ENCODE measurements around the gene FOXK1.

FOXK1 gene

DNA sequence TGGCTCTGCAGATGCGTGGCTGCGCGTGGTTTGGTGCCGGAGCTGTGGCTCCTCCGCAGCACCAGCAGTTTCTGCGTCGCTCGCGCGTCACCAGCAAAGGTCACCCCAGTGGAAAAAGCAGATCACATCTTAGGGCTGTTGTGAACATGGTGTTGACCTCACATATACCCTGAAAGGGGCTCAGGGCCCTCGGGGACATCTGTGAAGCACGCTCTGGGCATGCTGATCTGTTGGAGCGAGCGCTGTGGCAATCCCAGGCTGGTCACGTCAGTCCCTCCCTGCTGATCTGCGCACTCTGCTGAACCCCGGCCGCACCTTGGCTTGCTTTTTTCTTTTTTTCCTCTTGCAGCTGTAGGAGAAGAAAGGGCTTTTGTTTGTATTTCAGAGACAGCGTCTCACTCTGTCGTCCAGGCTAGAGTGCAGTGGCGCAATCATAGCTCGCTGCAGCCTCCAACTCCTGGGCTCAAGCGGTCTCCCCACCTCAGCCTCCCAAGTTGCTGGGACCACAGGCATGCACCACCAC, 60.0 kb downstream of the FOXK1 start:
- no peaks in the 10 kb centered on the region for H3K27me3 ChIP-seq (ENCODE audit: low read depth, low read length)
- H3K27ac ChIP-seq (ENCODE audit: low read length), result no peak overlapping the region
- no peak overlapping the region for H2AFZ ChIP-seq (ENCODE audit: low read depth, low read length)
- peaks cover 2% of the 10 kb centered on the region; the same call in 1 of the 2 replicates for H4K20me1 ChIP-seq (ENCODE audit: insufficient read depth, low read length)
- TF ChIP-seq EZH2phosphoT487 (IDR thresholded peaks at IDR 0.05; ENCODE audit: low read depth) (no peak), CTCF (IDR thresholded peaks at IDR 0.05; ENCODE audit: low read depth, low read length) (no peak)
- H3K4me3 ChIP-seq (ENCODE audit: low read length), result no peak overlapping the region
- peaks cover 5% of the 10 kb centered on the region; the same call in 1 of the 2 replicates for H3K4me1 ChIP-seq (ENCODE audit: low read length)
- no peaks in the 10 kb centered on the region for H3K36me3 ChIP-seq (replicated peaks; ENCODE audit: low read depth, low read length)
- H3K9ac ChIP-seq (ENCODE audit: low read length), result no peak overlapping the region
- no peak overlapping the region for H3K4me2 ChIP-seq (ENCODE audit: low read length)
- H3K9me3 ChIP-seq (ENCODE audit: insufficient read depth, low read length), result no peaks in the 10 kb centered on the region
- peaks cover 25% of the 10 kb centered on the region for H3K79me2 ChIP-seq (ENCODE audit: low read length)

- Histone ChIP-seq H3K27ac (ENCODE audit: low read length) (no peak overlapping the region), H4K20me1 (ENCODE audit: insufficient read depth, low read length) (no peaks in the 10 kb centered on the region; the same call in 1 of the 2 replicates)
Measured at GRCh38 chr7:4742852-4743251, 60.8 kb downstream of the FOXK1 start.

DNA sequence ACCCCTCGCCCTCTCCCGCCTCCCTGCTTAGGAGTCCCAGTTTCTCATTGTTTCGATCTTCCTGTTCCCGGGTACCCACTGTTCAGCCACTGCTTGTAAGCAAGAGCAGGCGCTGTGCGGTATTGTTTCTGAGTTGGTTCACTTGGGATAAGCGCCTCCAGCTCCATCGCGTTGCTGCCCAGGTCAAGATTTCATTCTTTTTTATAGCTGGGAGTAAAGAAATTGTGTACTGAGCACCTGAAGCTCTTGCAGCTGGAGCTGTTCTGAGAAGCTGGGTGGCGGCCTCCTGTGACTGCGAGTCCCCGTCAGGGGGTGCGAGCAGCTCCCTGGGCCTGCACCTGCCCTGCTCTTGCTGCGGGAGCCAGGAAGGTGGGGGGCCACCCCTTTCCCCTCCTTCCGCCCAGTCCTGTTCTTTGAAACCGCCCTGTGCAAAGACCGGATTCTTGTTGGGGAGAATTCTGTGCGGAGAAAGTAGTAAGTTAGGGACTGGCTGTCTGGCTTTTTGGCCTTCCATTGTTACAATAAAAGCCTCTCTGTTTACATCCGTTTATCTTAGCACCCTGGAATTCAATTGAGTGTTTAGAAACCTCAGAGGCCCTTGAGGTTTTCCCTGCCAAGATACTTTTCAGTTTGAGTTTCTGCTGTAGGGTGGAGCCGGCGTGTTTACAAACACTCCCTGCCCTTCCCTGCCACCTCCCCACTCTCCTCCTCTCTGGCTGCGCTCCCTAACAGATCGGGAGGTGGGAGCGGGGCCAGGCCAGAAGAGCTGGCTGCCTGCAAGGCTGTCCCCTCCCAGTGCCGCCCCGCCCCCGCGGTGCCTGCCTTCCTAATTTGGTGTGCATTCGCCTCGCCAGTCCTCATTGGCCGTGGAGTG, 62.5 kb downstream of the FOXK1 start:
- H3K4me2 ChIP-seq (ENCODE audit: low read length), result peak overlapping the region; percentile 63

More at GRCh38 chr7:4742852-4743251, 60.8 kb downstream of the FOXK1 start:
- Histone ChIP-seq H3K36me3 (replicated peaks; ENCODE audit: low read depth, low read length) (peaks cover 3% of the 10 kb centered on the region), H3K9me3 (ENCODE audit: insufficient read depth, low read length) (no peaks in the 10 kb centered on the region), H3K27me3 (ENCODE audit: low read depth, low read length) (no peaks in the 10 kb centered on the region), H3K9ac (ENCODE audit: low read length) (no peak overlapping the region), H3K4me2 (ENCODE audit: low read length) (no peak overlapping the region), H3K79me2 (ENCODE audit: low read length) (peaks cover 25% of the 10 kb centered on the region), H3K4me1 (ENCODE audit: low read length) (peaks cover 9% of the 10 kb centered on the region; the same call in 1 of the 2 replicates), H3K4me3 (ENCODE audit: low read length) (no peak overlapping the region), H2AFZ (ENCODE audit: low read depth, low read length) (no peak overlapping the region)
- no peak for TF ChIP-seq CTCF (IDR thresholded peaks at IDR 0.05; ENCODE audit: low read depth, low read length)
- TF ChIP-seq EZH2phosphoT487 (IDR thresholded peaks at IDR 0.05; ENCODE audit: low read depth), result no peak

More for the DNA sequence above, 62.5 kb downstream of the FOXK1 start:
- Histone ChIP-seq H3K4me3 (ENCODE audit: low read length) (0 out of 2 replicates have a peak overlapping the region, but pooled peaks have one; percentile 16), H4K20me1 (ENCODE audit: insufficient read depth, low read length) (no peaks in the 10 kb centered on the region), H3K27me3 (ENCODE audit: low read depth, low read length) (no peaks in the 10 kb centered on the region), H3K36me3 (replicated peaks; ENCODE audit: low read depth, low read length) (peaks cover 3% of the 10 kb centered on the region), H3K4me1 (ENCODE audit: low read length) (peaks cover 15% of the 10 kb centered on the region; the same call in 1 of the 2 replicates), H3K9me3 (ENCODE audit: insufficient read depth, low read length) (no peaks in the 10 kb centered on the region), H2AFZ (ENCODE audit: low read depth, low read length) (no peak overlapping the region), H3K9ac (ENCODE audit: low read length) (no peak overlapping the region), H3K27ac (ENCODE audit: low read length) (no peak overlapping the region), H3K79me2 (ENCODE audit: low read length) (peaks cover 17% of the 10 kb centered on the region)
- no peak for TF ChIP-seq EZH2phosphoT487 (IDR thresholded peaks at IDR 0.05; ENCODE audit: low read depth)
- TF ChIP-seq CTCF (IDR thresholded peaks at IDR 0.05; ENCODE audit: low read depth, low read length), result no peak
